Neural cell (in vitro differentiated cells): ENCODE measurements around the gene ANKRD55. TPM values are rescaled to one million over a fixed set of nuclear protein-coding genes. Genes with fewer than 3 reads are reported as not detected.

Experiments
- H2AFZ ChIP-seq: fragments of 200-600, 300-800 bp; sonication (generic), shearing (Covaris generic); 2 replicates; pipeline ENCODE4 v1.6.0; 2014; ENCODE audit warnings: low read depth, mild to moderate bottlenecking, antibody characterized with exemption, low read length, moderate library complexity
- H3F3A ChIP-seq: fragments of 200-600 bp; shearing (Covaris generic); 2 replicates; pipeline ENCODE4 v1.6.1; 2016; ENCODE audit warnings: mild to moderate bottlenecking, moderate library complexity, mixed read lengths, antibody characterized with exemption, low read length; ENCODE audit not compliant: insufficient read depth, poor library complexity, severe bottlenecking
- H3K27ac ChIP-seq: fragments of 200-600, 300-800 bp; sonication (generic), shearing (Covaris generic); 2 replicates; pipeline ENCODE4 v1.5.1; 2014; ENCODE audit warnings: mild to moderate bottlenecking, low read length, moderate library complexity
- H3K27me3 ChIP-seq: fragments of 300-800, 200-600 bp; sonication (generic), shearing (Covaris generic); 2 replicates; pipeline ENCODE4 v1.6.0; 2014; ENCODE audit warnings: mild to moderate bottlenecking, low read depth, low read length, moderate library complexity; ENCODE audit not compliant: insufficient read depth
- H3K36me3 ChIP-seq: fragments of 300-800, 200-600 bp; sonication (generic), shearing (Covaris generic); 2 replicates; pipeline ENCODE4 v1.5.1; 2014; ENCODE audit warnings: mild to moderate bottlenecking, antibody characterized with exemption, low read length, moderate library complexity; ENCODE audit not compliant: insufficient read depth
- H3K4me2 ChIP-seq: fragments of 300-800, 200-600 bp; sonication (generic), shearing (Covaris generic); 2 replicates; pipeline ENCODE4 v1.6.0; 2014; ENCODE audit warnings: mild to moderate bottlenecking, low read length
- H3K4me3 ChIP-seq: fragments of 300-800, 200-600 bp; sonication (generic), shearing (Covaris generic); 2 replicates; pipeline ENCODE4 v1.5.1; 2014; ENCODE audit warnings: mild to moderate bottlenecking, low read length, moderate library complexity
- H3K79me2 ChIP-seq: fragments of 200-600 bp; shearing (Covaris generic); replicated peaks from 2 replicates; pipeline ENCODE4 v1.6.0; 2014; ENCODE audit warnings: mild to moderate bottlenecking, low read length, moderate library complexity; ENCODE audit not compliant: insufficient read depth
- H3K9ac ChIP-seq: fragments of 300-800, 200-600 bp; sonication (generic), shearing (Covaris generic); 2 replicates; pipeline ENCODE4 v1.6.1; 2016; ENCODE audit warnings: mild to moderate bottlenecking, low read length, mixed read lengths
- H3K9me2 ChIP-seq: fragments of 200-600 bp; shearing (Covaris generic); 2 replicates; pipeline ENCODE4 v1.6.1; 2016; ENCODE audit warnings: mild to moderate bottlenecking, low read length, mixed read lengths; ENCODE audit not compliant: insufficient read depth
- H3K9me3 ChIP-seq: fragments of 200-600, 300-800 bp; sonication (generic), shearing (Covaris generic); 2 replicates; pipeline ENCODE4 v1.6.1; 2016; ENCODE audit warnings: mild to moderate bottlenecking, mixed run types, low read length, moderate library complexity, mixed read lengths
- H4K20me1 ChIP-seq: fragments of 200-600 bp; shearing (Covaris generic); 2 replicates; pipeline ENCODE4 v1.6.1; 2016; ENCODE audit warnings: mild to moderate bottlenecking, mixed run types; ENCODE audit not compliant: insufficient read depth
- CTCF ChIP-seq: fragments of 450-650 bp; IDR thresholded peaks from 2 replicates; pipeline ENCODE4 v1.5.1; 2014; ENCODE audit warnings: antibody characterized with exemption, mild to moderate bottlenecking, moderate library complexity; ENCODE audit not compliant: poor library complexity, severe bottlenecking
- EP300 ChIP-seq: fragments of 450-650 bp; conservative IDR thresholded peaks from 2 replicates; pipeline ENCODE4 v1.6.1; 2014; ENCODE audit warnings: antibody characterized with exemption, mild to moderate bottlenecking, moderate library complexity; ENCODE audit not compliant: poor library complexity, severe bottlenecking
- EZH2 ChIP-seq: fragments of 200-600, 300-800 bp; shearing (Covaris generic), sonication (generic); IDR thresholded peaks from 2 replicates; pipeline ENCODE4 v1.6.1; 2014; ENCODE audit warnings: antibody characterized with exemption, low read length, borderline replicate concordance, mild to moderate bottlenecking; ENCODE audit not compliant: insufficient read depth, poor library complexity, severe bottlenecking
- MXI1 ChIP-seq: fragments of 450-650 bp; conservative IDR thresholded peaks from 2 replicates; pipeline ENCODE4 v1.6.1; 2014; ENCODE audit warnings: antibody characterized with exemption, mild to moderate bottlenecking; ENCODE audit not compliant: poor library complexity, severe bottlenecking
- POLR2AphosphoS5 ChIP-seq: IDR thresholded peaks from 2 replicates; pipeline ENCODE4 v1.6.1; 2012
- RAD21 ChIP-seq: fragments of 450-650 bp; conservative IDR thresholded peaks from 2 replicates; pipeline ENCODE4 v1.6.1; 2014; ENCODE audit warnings: antibody characterized with exemption, mild to moderate bottlenecking, moderate library complexity
- REST ChIP-seq: IDR thresholded peaks from 2 replicates; pipeline ENCODE4 v1.6.1; 2012; ENCODE audit warnings: borderline replicate concordance
- SMC3 ChIP-seq: fragments of 450-650 bp; conservative IDR thresholded peaks from 2 replicates; pipeline ENCODE4 v1.6.1; 2014; ENCODE audit warnings: antibody characterized with exemption, mild to moderate bottlenecking, moderate library complexity; ENCODE audit not compliant: poor library complexity
- TAF1 ChIP-seq: IDR thresholded peaks from 2 replicates; pipeline ENCODE4 v1.6.1; 2012; ENCODE audit warnings: low read depth
- polyA plus RNA-seq: library from polyadenylated mRNA; depleted of rRNA; stranded (reverse); fragments of >200 nt; gene quantifications from 2 replicates; pipeline ENCODE4 v1.2.3, GENCODE V29; 2014

Gene ANKRD55
- polyA plus RNA-seq, 1 donor from 2014 or later, result 49.8 TPM

GRCh38 chr5:56175021-56175420, 58.1 kb downstream of the ANKRD55 start:
- Histone ChIP-seq H3K9me3 (no peaks in the 10 kb centered on the region), H2AFZ (no peak overlapping the region), H3K36me3 (no peaks in the 10 kb centered on the region), H3K27ac (no peak overlapping the region), H3K27me3 (no peaks in the 10 kb centered on the region), H4K20me1 (no peaks in the 10 kb centered on the region), H3K4me2 (no peak overlapping the region), H3K4me3 (no peak overlapping the region), H3K79me2 (no peaks in the 10 kb centered on the region), H3F3A (no peaks in the 10 kb centered on the region), H3K9ac (no peak overlapping the region), H3K9me2 (no peaks in the 10 kb centered on the region)
- TF ChIP-seq SMC3 (no peak), EZH2 (no peak), MXI1 (no peak), POLR2AphosphoS5 (no peak), CTCF (no peak), TAF1 (no peak), REST (no peak), EP300 (no peak), RAD21 (no peak)

- Histone ChIP-seq H3K27ac (no peak overlapping the region), H4K20me1 (no peaks in the 10 kb centered on the region), H3F3A (no peaks in the 10 kb centered on the region), H3K9me2 (no peaks in the 10 kb centered on the region), H3K36me3 (no peaks in the 10 kb centered on the region), H3K4me2 (no peak overlapping the region), H3K4me3 (no peak overlapping the region), H3K79me2 (no peaks in the 10 kb centered on the region), H3K9ac (no peak overlapping the region), H2AFZ (no peak overlapping the region), H3K9me3 (no peaks in the 10 kb centered on the region), H3K27me3 (no peaks in the 10 kb centered on the region)
- no peak for TF ChIP-seq MXI1
- TF ChIP-seq EZH2, result no peak
- TF ChIP-seq POLR2AphosphoS5, result no peak
- TF ChIP-seq EP300, result no peak
- TF ChIP-seq CTCF, result no peak
- no peak for TF ChIP-seq REST
- TF ChIP-seq TAF1, result no peak
- no peak for TF ChIP-seq RAD21
- no peak for TF ChIP-seq SMC3
Measured at GRCh38 chr5:56172241-56172640, 60.9 kb downstream of the ANKRD55 start.
